Stromal cell of bone marrow (primary cell): ENCODE measurements around the gene OBSCN.
"Not testable (repeated sequence)": the region's sequence is repeated elsewhere in the genome, so short reads cannot be mapped to it uniquely, and the experiment has no call there.

Experiments used
- DNase-seq: peaks from one replicate; pipeline ENCODE4 v3.0.0-alpha.2; 2012; ENCODE audit warnings: low read depth

The OBSCN gene

DNA sequence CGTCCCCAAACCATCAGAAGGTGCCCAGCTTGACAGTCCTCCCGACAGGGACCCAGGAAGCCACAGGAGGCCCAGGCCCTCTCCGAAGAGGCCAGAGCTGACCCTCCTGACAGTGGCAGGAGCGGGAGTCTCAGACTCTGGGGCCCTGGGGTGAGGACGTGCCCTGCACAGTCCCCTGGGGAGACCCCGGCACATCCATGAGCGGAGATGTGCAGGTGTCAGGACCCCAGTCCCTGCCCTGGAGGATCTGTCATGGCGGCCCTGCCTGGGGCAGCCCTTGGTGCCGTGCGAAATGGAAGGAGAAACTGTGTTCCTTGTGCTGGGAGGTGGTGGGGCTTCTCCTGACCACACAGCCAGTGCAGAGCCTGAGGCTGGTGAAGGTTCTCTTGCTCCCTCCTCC is 55.8 kb downstream of the OBSCN start:
- DNase-seq = no peak

GRCh38 chr1:228264090-228264829 is 56.4 kb downstream of the OBSCN start:
- DNase-seq = no peak

GRCh38 chr1:228265167-228265566 is 57.3 kb downstream of the OBSCN start:
- DNase-seq = no peak

GRCh38 chr1:228267962-228268880 is 60.4 kb downstream of the OBSCN start:
- no peak for DNase-seq

- DNase-seq = no peak
These were observed 61.0 kb downstream of the OBSCN start for GRCh38 chr1:228268881-228269265.

DNA sequence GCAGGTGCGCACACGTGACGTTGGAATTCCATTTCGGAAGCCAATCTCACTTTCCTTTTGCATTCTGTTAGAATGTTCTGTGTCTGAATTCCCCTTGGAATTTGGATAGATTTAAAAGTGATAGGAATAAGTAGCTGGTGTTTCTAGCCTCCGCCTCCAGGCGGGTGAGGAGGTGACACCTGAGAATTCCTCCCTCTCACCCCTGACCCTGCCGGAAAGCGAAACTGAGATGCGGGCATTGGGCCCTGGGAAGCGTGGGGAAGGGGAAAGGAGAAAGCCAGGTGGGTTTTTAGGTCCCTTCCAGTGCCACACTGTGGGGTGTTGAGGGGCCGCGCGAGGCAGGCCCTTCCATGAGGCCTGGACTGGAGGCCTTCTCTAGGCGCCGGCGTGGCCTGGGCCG is 61.6 kb downstream of the OBSCN start:
- not testable (repeated sequence) for DNase-seq

DNA sequence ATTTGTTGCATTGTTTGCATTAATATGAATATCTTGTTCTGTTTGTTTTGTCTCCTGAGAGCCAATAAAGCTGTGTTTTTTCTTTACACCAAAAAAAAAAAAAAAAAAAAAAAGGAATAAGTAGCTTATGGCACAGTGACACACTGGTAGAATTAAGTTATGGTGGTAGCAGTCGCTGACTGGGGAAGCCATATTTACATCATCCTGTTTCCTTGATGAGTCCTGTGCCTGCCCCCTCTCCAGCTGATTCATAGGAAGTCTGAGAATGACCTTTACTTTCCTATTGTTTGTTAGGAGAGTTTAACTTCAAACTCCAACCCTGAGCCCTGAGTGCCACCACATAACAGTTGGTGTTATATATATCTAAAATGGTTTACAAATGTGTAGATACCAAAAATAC is 62.2 kb downstream of the OBSCN start:
- DNase-seq = no peak

- no peak for DNase-seq
These were observed 63.9 kb downstream of the OBSCN start for GRCh38 chr1:228271701-228272251.

- no peak for DNase-seq
These were observed 64.5 kb downstream of the OBSCN start for GRCh38 chr1:228272331-228272791.

GRCh38 chr1:228272831-228273571 is 65.2 kb downstream of the OBSCN start:
- DNase-seq = no peak

- DNase-seq = no peak
These were observed 66.0 kb downstream of the OBSCN start for GRCh38 chr1:228273720-228274451.

DNA sequence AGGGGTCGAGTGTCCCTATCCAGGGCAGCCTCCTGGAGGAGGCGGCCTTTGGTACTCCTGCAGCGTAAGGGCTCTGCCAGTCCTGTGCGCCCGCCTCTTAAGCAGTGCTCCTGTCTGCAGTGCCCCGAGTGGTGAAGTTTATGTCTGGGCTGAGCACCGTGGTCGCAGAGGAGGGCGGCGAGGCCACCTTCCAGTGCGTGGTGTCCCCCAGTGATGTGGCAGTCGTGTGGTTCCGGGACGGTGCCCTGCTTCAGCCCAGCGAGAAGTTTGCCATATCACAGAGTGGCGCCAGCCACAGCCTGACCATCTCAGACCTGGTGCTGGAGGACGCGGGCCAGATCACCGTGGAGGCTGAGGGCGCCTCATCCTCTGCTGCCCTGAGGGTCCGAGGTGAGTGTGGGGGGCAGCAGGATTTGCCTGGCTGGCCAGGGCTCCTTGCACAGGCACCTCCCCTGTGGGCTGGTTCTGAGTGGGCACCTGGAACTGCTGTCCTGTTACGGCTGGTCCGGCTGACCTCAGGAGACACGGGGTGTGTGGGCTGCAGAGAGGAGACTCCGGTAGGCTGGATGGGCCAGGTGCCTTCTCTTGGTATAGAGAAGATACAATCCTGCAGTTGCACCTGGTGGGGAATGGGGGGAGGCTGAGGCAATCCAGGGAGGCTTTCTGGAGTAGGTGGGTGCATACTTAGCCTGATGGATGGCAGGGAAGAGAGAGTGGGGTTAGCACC is 66.8 kb downstream of the OBSCN start:
- no peak for DNase-seq

DNA sequence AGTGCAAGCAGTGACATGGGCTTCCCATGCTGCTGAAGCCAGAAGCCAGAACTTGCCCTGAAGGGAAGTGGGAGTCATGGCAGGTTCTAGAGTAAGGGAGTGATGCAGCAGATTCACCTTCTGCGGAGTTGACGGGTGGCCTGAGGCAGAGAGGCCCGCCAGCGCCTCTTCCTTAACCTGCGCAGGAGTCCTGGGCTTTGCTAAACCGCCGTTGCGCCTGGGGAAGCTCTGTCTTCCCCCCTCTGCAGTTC is 67.3 kb downstream of the OBSCN start:
- no peak for DNase-seq

DNA sequence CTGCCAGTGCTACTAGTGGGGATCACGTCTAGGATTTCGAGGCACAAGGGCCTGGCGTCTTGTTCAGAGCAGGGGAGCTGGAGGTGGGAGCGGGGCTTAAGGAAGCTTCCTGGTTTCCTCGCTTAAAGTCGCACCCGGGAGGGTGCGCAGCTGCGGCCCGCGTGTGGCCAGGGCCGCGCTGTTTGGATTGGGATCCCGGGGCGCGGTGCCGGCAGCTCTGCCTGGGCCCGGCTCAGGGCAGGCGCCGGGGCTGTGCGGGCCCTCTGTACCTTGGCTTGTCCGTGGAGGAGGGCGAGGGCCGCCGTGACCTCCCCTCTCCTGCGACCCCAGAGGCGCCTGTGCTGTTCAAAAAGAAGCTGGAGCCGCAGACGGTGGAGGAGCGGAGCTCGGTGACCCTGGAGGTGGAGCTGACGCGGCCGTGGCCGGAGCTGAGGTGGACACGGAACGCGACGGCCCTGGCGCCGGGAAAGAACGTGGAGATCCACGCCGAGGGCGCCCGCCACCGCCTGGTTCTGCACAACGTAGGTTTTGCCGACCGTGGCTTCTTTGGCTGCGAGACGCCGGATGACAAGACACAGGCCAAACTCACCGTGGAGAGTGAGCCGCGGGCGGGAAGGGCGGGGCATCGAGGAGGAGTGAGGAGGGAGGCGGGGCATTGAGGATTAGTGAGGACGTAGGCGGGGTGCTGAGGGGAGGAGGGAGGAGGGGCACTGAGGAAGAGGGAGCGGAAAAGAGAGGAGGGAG is 67.8 kb downstream of the OBSCN start:
- DNase-seq = peak; percentile 58

DNA sequence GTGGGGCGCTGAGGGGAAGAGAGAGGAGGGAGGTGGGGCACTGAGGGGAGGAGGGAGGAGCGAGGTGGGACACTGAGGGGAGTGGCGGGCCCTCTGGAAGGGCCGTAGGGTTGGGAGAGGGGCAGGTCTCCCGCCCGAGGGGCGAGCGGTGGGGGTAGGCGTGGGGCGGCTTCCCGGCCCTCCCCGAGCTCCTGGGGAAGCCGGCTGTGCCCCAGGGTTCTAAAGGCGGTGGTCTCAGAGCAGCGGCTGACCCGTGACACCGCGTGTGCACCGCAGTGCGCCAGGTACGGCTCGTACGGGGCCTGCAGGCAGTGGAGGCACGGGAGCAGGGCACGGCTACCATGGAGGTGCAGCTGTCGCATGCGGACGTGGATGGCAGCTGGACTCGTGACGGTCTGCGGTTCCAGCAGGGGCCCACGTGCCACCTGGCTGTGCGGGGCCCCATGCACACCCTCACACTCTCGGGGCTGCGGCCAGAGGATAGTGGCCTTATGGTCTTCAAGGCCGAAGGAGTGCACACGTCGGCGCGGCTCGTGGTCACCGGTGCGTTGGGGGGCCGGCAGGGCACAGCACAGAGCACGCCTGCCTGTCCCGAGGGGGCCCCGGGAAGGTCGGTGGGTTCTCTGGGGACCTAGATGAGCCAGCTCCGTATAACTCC is 68.5 kb downstream of the OBSCN start:
- DNase-seq = no peak

DNA sequence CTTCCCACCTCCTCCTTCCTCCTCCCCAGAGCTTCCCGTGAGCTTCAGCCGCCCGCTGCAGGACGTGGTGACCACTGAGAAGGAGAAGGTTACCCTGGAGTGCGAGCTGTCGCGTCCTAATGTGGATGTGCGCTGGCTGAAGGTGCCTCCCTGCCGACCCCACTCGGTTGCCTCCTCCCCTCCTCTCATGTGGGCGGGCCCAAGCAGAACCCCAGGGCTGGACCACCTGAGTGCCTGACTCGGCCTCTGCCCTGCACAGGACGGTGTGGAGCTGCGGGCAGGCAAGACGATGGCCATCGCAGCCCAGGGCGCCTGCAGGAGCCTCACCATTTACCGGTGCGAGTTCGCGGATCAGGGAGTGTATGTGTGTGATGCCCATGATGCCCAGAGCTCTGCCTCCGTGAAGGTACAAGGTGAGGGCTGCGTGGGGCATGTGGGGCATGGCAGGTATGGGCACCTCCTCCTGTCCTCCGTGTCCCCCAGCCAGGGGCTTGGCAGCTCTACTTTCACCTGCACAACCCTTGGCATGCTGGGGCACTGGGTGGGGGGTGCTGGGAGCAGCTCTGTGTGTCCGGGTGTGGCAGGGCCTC is 69.2 kb downstream of the OBSCN start:
- no peak for DNase-seq

- no peak for DNase-seq
These were observed 69.9 kb downstream of the OBSCN start for GRCh38 chr1:228277491-228278431.

- DNase-seq = no peak
These were observed 70.6 kb downstream of the OBSCN start for GRCh38 chr1:228278432-228278941.
